Measurements from ENCODE around the gene CTRB1.

GRCh38 chr16:75273054-75273925 is 54.5 kb downstream of the CTRB1 start:
- no peak for TF ChIP-seq CTCF (IDR thresholded peaks at IDR 0.05)
- no peak for TF ChIP-seq POLR2A (IDR thresholded peaks at IDR 0.05)
